ENCODE data around the gene NEU2.

GRCh38 chr2:233049194-233049761, 16.8 kb downstream of the NEU2 start:
- TF ChIP-seq RFX5 (IDR thresholded peaks at IDR 0.05) = no peak
- no peak for TF ChIP-seq HOXA7 (CRISPR knock-in tag; IDR thresholded peaks at IDR 0.05)

Measured in A549 (cell line).